Gastroesophageal sphincter (tissue), 4 donors: ENCODE measurements around the gene UCK1. TPM values are rescaled to one million over a fixed set of nuclear protein-coding genes. Genes with fewer than 3 reads are reported as not detected.

ENCODE experiments used
- ATAC-seq: fragments of 150-250 bp; one replicate; pipeline ENCODE4 v1.9.1; 2016; ENCODE audit warnings: mild to moderate bottlenecking, moderate library complexity
- H3K27ac ChIP-seq, 4 donors: fragments of 200-600 bp; sonication (generic) in 3 of 4; 1 replicate in 3 of 4; 2 replicates in 1 of 4; pipeline ENCODE4 v1.5.1; 2016 to 2019
- H3K27me3 ChIP-seq: fragments of 200-600 bp; sonication (generic); one replicate; pipeline ENCODE4 v1.5.1; 2019
- H3K36me3 ChIP-seq, 2 donors: fragments of 200-600 bp; sonication (generic); one replicate each; pipeline ENCODE4 v1.5.1; 2019; ENCODE audit warnings: control low read depth in 1 of 2
- H3K4me1 ChIP-seq, 3 donors: fragments of 200-600 bp; sonication (generic); 1 replicate in 2 of 3; 2 replicates in 1 of 3; pipeline ENCODE4 v1.5.1; 2016 to 2019; ENCODE audit warnings: control low read depth in 2 of 3
- H3K4me3 ChIP-seq, 2 donors: fragments of 200-600 bp; sonication (generic); one replicate each; pipeline ENCODE4 v1.5.1; 2019; ENCODE audit warnings: mild to moderate bottlenecking in 1 of 2, moderate library complexity in 1 of 2
- H3K9me3 ChIP-seq, 3 donors: fragments of 200-600 bp; sonication (generic); one replicate each; pipeline ENCODE4 v1.5.1; 2017 to 2019; ENCODE audit warnings: control low read depth in 2 of 3
- EP300 ChIP-seq: sonication (generic); formaldehyde crosslinking; IDR thresholded peaks from one replicate; pipeline ENCODE4 v1.6.1; 2017; ENCODE audit warnings: antibody characterized with exemption, mild to moderate bottlenecking
- POLR2A ChIP-seq, 2 donors: fragments of 450-650 bp; IDR thresholded peaks; one replicate each; pipeline ENCODE4 v1.6.1; 2017; ENCODE audit warnings: antibody characterized with exemption in 2 of 2, mild to moderate bottlenecking in 2 of 2, moderate library complexity in 1 of 2
- POLR2AphosphoS5 ChIP-seq: sonication (generic); formaldehyde crosslinking; IDR thresholded peaks from one replicate; pipeline ENCODE4 v1.6.1; 2017; ENCODE audit warnings: antibody characterized with exemption
- WGBS, 2 donors: methylation state at CpG; one replicate each; pipeline ENCODE4 v1.1.5; 2018; ENCODE audit warnings: low coverage in 1 of 2; 5-methylcytosine and 5-hydroxymethylcytosine counted together
- total RNA-seq, 4 donors: library from RNA; depleted of rRNA; stranded (reverse); fragments of >200 nt; gene quantifications; one replicate each; pipeline ENCODE4 v1.1.0, GENCODE V29; 2016
- TF ChIP-seq, protein P1 (sequence below), 4 experiments: fragments of 200-600 bp in 2 of 4; fragments of 450-650 bp in 2 of 4; sonication (generic) in 1 of 4; IDR thresholded peaks; one replicate each; pipeline ENCODE4 v1.5.1; 2017 to 2019; ENCODE audit warnings: antibody characterized with exemption in 4 of 4, mild to moderate bottlenecking in 2 of 4, moderate library complexity in 2 of 4

UCK1 gene
- total RNA-seq, 4 donors from 2014 or later = 46.8 to 125 (median 51.4) TPM

DNA sequence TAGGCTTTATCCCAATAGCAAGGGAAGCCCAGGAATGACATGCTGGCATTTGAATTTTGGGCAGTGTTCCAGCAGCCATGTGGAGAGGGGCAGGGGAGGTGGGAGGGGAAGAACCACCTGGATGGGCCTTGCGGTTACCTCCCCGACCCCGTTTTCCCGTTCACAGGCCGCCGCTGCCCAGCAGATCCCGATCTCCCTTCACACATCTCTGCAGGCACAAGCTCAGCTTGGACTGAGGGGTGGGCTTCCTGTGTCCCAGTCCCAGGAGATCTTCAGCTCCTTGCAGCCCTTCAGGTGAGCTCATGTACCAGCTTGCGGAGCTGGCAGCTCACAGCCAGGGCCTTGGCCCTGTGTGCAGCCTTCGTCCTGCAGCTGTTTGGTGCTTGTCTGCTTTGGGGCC is 44.1 kb downstream of the UCK1 start:
- H3K27me3 ChIP-seq = no peaks in the 10 kb centered on the region
- peaks cover 4 to 57% (median 15%) of the 10 kb centered on the region in 3 donors for H3K4me1 ChIP-seq
- WGBS, 2 donors = 83% methylated on average over 7 of the region's 9 CpGs; no CpG with 5 or more reads in 1 of the 2 donors
- H3K9me3 ChIP-seq = no peaks in the 10 kb centered on the region
- TF ChIP-seq, protein P1, sequence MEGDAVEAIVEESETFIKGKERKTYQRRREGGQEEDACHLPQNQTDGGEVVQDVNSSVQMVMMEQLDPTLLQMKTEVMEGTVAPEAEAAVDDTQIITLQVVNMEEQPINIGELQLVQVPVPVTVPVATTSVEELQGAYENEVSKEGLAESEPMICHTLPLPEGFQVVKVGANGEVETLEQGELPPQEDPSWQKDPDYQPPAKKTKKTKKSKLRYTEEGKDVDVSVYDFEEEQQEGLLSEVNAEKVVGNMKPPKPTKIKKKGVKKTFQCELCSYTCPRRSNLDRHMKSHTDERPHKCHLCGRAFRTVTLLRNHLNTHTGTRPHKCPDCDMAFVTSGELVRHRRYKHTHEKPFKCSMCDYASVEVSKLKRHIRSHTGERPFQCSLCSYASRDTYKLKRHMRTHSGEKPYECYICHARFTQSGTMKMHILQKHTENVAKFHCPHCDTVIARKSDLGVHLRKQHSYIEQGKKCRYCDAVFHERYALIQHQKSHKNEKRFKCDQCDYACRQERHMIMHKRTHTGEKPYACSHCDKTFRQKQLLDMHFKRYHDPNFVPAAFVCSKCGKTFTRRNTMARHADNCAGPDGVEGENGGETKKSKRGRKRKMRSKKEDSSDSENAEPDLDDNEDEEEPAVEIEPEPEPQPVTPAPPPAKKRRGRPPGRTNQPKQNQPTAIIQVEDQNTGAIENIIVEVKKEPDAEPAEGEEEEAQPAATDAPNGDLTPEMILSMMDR (IDR thresholded peaks at IDR 0.05) = no peak
- TF ChIP-seq POLR2AphosphoS5 = no peak
- TF ChIP-seq EP300 = no peak
- no peak for TF ChIP-seq POLR2A (IDR thresholded peaks at IDR 0.05)
- no peak overlapping the region for H3K4me3 ChIP-seq
- H3K27ac ChIP-seq = peak overlapping the region in 3 of 4 donors; percentile 20 to 86 (median 82)
- no peak for ATAC-seq
- peaks cover 0 to 100% of the 10 kb centered on the region in 2 donors for H3K36me3 ChIP-seq

DNA sequence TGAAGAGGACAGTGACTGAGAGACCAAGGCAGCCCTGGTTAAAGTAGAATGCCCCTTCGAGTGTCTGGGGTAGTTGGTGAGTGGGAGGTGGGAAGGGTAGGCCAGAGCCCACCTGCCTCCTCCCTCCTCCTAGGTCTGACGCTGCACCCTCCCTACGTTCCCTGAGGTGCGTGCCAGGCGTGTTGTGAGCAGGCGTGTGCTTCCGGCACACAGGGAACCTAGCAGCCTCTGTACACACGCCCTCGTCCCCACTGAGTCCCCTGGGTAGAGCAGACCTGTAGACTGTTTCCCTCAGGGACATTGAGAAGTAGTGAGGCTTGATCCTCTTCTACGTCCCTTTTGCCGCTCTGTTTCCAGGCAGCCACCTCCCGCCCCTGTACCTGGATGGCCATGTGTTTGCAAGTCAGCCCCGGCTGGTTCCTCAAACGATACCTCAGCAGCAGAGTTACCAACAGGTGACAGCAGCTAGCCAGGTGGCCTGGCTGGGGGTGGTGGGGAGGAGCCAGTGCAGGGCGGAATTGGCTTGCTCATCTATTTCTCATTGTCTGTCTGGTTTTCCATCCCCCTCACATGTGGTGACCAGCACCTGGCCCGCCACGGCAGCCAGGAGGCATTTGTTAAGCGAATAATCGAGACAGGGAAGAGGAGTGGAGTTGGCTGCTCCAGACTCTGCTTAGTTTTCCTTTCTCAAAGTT is 45.2 kb downstream of the UCK1 start:
- peak overlapping the region; percentile 6 to 89 (median 84) for H3K27ac ChIP-seq
- peaks cover 0 to 97% of the 10 kb centered on the region in 2 donors for H3K36me3 ChIP-seq
- peaks cover 4 to 65% (median 15%) of the 10 kb centered on the region in 3 donors for H3K4me1 ChIP-seq
- TF ChIP-seq EP300 (no peak), POLR2A (IDR thresholded peaks at IDR 0.05) (no peak), POLR2AphosphoS5 (no peak)
- TF ChIP-seq, protein P1 (IDR thresholded peaks at IDR 0.05) = no peak
- no peak overlapping the region for H3K4me3 ChIP-seq
- H3K27me3 ChIP-seq = no peaks in the 10 kb centered on the region
- no peak for ATAC-seq
- 83 to 88% methylated on average over 3 to 6 of the region's 19 CpGs for WGBS, 2 donors
- no peaks in the 10 kb centered on the region for H3K9me3 ChIP-seq

DNA sequence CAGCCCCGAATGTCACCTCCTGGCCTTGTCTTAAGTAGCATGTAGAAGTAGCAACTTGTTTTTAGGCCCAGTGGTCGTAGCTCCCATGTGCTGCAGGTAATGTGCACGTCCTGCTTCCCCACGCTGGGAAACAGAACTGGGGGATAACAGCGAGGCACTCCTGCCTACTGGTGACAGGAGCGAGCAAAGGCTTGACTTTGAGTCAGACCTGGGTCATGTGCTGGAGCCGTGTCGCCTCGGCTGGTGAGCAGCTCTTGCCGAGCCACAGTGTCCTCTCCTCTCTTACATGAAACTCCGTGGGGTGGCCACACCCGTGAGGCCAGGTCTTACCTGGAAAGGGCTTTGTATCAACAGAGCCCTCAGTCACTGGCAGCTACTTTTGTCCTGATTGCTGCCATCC is 45.9 kb downstream of the UCK1 start:
- TF ChIP-seq POLR2A (IDR thresholded peaks at IDR 0.05) = no peak
- TF ChIP-seq, protein P1 (IDR thresholded peaks at IDR 0.05) = no peak
- H3K27me3 ChIP-seq = no peaks in the 10 kb centered on the region
- H3K4me1 ChIP-seq = peaks cover 4 to 65% (median 15%) of the 10 kb centered on the region in 3 donors
- peaks cover 0 to 97% of the 10 kb centered on the region in 2 donors for H3K36me3 ChIP-seq
- no peaks in the 10 kb centered on the region for H3K9me3 ChIP-seq
- no peak overlapping the region for H3K4me3 ChIP-seq
- WGBS, 2 donors = 86% methylated on average over 6 of the region's 12 CpGs; no CpG with 5 or more reads in 1 of the 2 donors
- peak overlapping the region; percentile 79 to 89 (median 84) for H3K27ac ChIP-seq
- ATAC-seq = no peak

DNA sequence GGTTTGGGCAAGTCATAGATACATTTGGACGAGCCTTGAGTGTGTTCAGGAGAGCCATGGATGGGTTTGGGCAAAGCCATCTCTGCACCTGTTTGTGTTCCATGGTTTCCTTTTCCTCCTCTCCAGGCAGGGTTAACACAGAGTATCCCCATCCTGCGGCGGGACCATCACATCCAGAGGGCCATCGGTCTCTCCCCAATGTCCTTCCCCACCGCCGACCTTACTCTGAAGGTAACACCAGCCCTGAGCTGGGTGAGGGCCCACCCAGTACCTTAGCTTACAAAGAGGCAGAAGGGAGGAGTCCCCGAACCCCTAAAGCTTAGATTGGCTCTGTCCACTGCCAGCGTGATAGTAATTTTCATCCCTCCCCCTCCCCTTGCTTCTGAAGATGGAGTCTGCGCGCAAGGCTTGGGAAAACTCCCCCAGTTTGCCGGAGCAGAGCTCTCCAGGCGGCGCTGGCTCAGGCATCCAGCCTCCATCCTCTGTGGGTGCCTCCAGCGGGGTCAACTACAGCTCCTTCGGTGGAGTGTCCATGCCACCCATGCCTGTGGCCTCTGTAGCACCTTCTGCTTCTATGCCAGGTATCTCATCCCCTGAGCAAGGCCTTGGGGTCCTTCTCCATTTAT is 46.4 kb downstream of the UCK1 start:
- H3K36me3 ChIP-seq = peaks cover 0 to 97% of the 10 kb centered on the region in 2 donors
- H3K4me1 ChIP-seq = peaks cover 4 to 65% (median 15%) of the 10 kb centered on the region in 3 donors
- no peak for ATAC-seq
- H3K27me3 ChIP-seq = no peaks in the 10 kb centered on the region
- no peaks in the 10 kb centered on the region for H3K9me3 ChIP-seq
- TF ChIP-seq, protein P1 (IDR thresholded peaks at IDR 0.05) = no peak
- no peak for TF ChIP-seq POLR2A (IDR thresholded peaks at IDR 0.05)
- no peak for TF ChIP-seq POLR2AphosphoS5
- no peak for TF ChIP-seq EP300
- WGBS, 2 donors = 89 to 94% methylated on average over 8 to 10 of the region's 15 CpGs
- no peak overlapping the region for H3K4me3 ChIP-seq
- peak overlapping the region; percentile 79 to 89 (median 84) for H3K27ac ChIP-seq
